ENCODE data around the gene HES7.

DNA sequence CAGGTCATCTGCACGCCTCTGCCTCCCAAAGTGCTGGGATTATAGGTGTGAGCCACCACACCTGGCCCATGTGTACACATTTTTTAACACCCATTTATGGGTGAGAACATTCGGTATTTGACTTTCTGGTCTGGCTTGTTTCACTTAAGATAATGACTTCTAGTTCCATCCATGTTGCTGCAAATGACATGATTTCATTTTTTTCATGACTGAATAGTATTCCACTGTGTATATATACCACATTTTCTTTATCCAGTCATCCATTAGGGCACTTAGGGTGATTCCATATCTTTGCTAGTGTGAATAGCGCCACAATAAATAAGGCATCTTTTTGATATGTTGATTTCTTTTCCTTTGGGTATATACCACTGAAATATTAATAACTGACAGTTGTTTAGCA lies 42.0 kb downstream of the HES7 start:
- TF ChIP-seq, protein P1, sequence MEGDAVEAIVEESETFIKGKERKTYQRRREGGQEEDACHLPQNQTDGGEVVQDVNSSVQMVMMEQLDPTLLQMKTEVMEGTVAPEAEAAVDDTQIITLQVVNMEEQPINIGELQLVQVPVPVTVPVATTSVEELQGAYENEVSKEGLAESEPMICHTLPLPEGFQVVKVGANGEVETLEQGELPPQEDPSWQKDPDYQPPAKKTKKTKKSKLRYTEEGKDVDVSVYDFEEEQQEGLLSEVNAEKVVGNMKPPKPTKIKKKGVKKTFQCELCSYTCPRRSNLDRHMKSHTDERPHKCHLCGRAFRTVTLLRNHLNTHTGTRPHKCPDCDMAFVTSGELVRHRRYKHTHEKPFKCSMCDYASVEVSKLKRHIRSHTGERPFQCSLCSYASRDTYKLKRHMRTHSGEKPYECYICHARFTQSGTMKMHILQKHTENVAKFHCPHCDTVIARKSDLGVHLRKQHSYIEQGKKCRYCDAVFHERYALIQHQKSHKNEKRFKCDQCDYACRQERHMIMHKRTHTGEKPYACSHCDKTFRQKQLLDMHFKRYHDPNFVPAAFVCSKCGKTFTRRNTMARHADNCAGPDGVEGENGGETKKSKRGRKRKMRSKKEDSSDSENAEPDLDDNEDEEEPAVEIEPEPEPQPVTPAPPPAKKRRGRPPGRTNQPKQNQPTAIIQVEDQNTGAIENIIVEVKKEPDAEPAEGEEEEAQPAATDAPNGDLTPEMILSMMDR (IDR thresholded peaks at IDR 0.05) = no peak
- no peak for TF ChIP-seq POLR2A (IDR thresholded peaks at IDR 0.05)
